Measurements from ENCODE around the gene SUPT7L.

DNA sequence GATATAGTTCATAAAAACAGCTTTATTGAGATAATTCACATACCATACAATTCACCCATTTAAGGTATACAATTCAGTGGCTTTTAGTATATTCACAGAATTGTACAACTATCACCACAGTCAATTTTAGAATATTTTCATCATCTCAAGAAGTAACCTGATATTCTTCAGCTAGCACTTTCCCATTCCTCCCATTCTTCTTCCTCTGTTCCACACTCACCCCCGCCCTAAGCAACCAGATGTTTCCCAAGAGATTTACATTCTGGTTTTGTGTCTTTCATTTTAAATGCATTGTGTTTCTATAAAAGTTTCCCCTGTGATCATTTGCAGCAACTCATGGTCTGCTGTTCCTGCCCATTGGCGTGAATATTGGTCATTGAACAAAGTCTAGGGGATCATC is 29.1 kb downstream of the SUPT7L start:
- TF ChIP-seq, protein P1, sequence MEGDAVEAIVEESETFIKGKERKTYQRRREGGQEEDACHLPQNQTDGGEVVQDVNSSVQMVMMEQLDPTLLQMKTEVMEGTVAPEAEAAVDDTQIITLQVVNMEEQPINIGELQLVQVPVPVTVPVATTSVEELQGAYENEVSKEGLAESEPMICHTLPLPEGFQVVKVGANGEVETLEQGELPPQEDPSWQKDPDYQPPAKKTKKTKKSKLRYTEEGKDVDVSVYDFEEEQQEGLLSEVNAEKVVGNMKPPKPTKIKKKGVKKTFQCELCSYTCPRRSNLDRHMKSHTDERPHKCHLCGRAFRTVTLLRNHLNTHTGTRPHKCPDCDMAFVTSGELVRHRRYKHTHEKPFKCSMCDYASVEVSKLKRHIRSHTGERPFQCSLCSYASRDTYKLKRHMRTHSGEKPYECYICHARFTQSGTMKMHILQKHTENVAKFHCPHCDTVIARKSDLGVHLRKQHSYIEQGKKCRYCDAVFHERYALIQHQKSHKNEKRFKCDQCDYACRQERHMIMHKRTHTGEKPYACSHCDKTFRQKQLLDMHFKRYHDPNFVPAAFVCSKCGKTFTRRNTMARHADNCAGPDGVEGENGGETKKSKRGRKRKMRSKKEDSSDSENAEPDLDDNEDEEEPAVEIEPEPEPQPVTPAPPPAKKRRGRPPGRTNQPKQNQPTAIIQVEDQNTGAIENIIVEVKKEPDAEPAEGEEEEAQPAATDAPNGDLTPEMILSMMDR (IDR thresholded peaks at IDR 0.05), result no peak
- no peak for TF ChIP-seq EP300 (IDR thresholded peaks at IDR 0.05)
